ENCODE results near the gene WDR77. TPM values are rescaled to one million over a fixed set of nuclear protein-coding genes. Genes with fewer than 3 reads are reported as not detected.

WDR77 gene
- total and polyA plus RNA-seq, 4 donors: 20.1 to 47.5 (median 34.2) TPM

DNA sequence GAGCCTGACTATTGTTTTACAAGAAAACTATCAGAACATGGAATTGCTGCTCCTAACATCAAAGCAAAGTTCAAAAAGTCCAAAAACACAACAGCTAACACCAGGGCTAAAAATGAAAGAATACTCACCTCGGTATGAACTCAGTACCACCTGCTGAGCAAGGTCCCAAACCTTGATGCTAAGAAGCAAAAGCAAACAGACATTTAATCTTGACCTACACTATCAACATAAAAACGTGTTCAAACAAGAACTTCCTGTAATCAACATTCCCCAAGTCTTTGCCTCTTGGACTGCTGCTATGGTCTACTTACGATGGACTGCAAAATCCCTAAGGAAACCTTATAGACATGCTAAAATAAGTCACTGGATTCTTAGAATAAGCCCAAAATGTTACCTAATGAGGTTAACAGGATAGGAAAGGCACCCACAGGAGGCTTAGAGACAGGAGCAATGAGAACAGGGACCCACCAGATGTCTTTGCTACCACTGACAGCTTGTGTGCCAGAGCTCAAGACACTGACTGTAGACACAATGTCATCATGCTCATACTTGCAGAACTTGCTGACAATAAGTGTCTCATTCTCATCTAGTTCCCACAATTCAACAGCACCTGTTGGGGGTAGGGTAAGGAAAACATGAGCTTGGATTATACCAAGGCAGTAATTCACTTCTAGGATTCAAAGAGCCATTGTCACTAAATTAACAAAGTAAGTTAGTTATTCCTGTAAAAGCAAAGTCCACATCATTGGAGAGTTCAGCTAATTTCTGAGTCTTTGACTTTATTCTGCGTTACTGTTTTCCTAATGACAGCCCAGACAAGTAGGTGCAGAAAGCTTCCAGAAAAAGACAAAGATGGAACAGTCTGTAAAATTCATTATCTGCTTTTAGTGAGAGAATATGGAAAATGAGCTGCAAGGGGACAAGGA lies 1.8 kb downstream of the WDR77 start:
- 91% methylated on average over 4 of the region's 4 CpGs for WGBS (ENCODE audit: insufficient coverage)
- Histone ChIP-seq H3K9me3 (ENCODE audit: control insufficient read depth, insufficient read depth, low read length) (no peaks in the 10 kb centered on the region), H3K27ac (ENCODE audit: low read depth, low read length) (no peak overlapping the region), H3K27me3 (ENCODE audit: control insufficient read depth, insufficient read depth, low read length) (no peaks in the 10 kb centered on the region), H3K36me3 (ENCODE audit: control insufficient read depth, insufficient read depth, low read length) (peaks cover 20% of the 10 kb centered on the region), H3K4me1 (ENCODE audit: control insufficient read depth, insufficient read depth, low read length) (peaks cover 10% of the 10 kb centered on the region), H3K4me3 (ENCODE audit: low read depth, low read length) (no peak overlapping the region)
- DNase-seq (ENCODE audit: low read depth in 4 of 6, low spot score in 6 of 6): no peak

DNA sequence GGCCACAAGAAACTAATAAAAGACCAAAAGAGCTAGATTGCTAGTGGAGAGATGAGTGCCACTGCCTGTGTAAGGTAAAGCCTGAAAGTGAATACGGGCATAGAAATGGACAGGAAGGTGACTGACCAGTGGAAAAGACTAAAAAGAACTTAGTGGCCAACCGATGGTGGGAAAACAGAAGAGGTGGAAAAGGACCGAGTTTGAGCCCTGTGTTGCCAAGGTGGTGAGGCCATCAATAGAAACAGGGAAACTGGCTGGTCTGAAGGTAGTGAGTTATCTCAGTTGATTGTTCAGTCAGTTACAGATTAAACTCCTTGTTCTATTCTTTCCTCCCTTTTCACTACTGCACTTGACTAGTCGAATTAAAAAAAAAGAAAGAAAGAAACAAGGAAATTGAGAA lies 2.5 kb downstream of the WDR77 start:
- Histone ChIP-seq H3K27ac (ENCODE audit: low read depth, low read length) (no peak overlapping the region), H3K36me3 (ENCODE audit: control insufficient read depth, insufficient read depth, low read length) (peaks cover 27% of the 10 kb centered on the region), H3K4me1 (ENCODE audit: control insufficient read depth, insufficient read depth, low read length) (peaks cover 7% of the 10 kb centered on the region), H3K27me3 (ENCODE audit: control insufficient read depth, insufficient read depth, low read length) (no peaks in the 10 kb centered on the region), H3K9me3 (ENCODE audit: control insufficient read depth, insufficient read depth, low read length) (no peaks in the 10 kb centered on the region), H3K4me3 (ENCODE audit: low read depth, low read length) (no peak overlapping the region)
- 89% methylated on average over 2 of the region's 4 CpGs for WGBS (ENCODE audit: insufficient coverage)
- no peak for DNase-seq (ENCODE audit: low read depth in 4 of 6, low spot score in 6 of 6)

DNA sequence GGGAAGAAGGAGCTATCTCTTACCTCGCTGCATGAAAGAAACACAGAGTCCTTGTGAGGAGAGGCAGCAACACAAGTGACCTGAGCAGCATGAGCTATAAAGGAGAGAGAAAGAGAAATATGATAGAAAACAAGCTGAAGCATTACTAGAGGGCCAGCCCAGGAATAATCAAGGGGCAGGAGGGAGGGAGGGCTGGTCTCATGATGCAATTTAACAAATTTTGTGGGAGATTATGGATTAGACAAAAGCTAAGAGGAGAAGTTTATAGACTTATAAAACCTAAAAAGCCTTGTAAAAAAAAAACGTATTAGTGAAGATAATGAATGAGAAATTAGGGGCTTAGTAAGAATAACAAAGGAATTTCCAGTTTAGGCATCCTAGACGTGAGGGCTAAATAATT lies 5.0 kb downstream of the WDR77 start:
- H3K4me3 ChIP-seq (ENCODE audit: low read depth, low read length): no peak overlapping the region
- DNase-seq (ENCODE audit: low read depth in 4 of 6, low spot score in 6 of 6): no peak
- H3K27ac ChIP-seq (ENCODE audit: low read depth, low read length): no peak overlapping the region
- H3K36me3 ChIP-seq (ENCODE audit: control insufficient read depth, insufficient read depth, low read length): peaks cover 46% of the 10 kb centered on the region
- no peaks in the 10 kb centered on the region for H3K27me3 ChIP-seq (ENCODE audit: control insufficient read depth, insufficient read depth, low read length)
- H3K9me3 ChIP-seq (ENCODE audit: control insufficient read depth, insufficient read depth, low read length): no peaks in the 10 kb centered on the region
- peaks cover 3% of the 10 kb centered on the region for H3K4me1 ChIP-seq (ENCODE audit: control insufficient read depth, insufficient read depth, low read length)
- 100% methylated on average over 1 of the region's 3 CpGs for WGBS (ENCODE audit: insufficient coverage)

DNA sequence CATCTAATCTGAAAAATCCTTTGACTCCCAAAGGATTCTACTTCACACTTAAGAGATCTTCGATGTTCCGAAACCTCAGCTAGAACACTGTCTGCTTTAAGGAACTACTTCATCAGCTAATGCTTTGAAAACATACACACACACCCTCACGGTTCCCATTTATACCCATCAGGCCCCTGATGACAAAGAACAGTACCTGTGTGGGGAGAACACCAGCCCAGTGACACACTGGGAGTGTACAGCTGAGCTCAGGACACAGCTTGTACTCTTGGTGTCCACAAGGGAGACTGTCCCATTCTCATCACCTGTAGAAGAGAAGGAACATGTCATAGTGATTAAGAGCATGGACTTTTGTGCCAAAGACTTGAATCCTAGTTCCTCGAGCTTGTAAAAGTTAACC lies 6.6 kb downstream of the WDR77 start:
- Histone ChIP-seq H3K36me3 (ENCODE audit: control insufficient read depth, insufficient read depth, low read length) (peaks cover 46% of the 10 kb centered on the region), H3K27ac (ENCODE audit: low read depth, low read length) (no peak overlapping the region), H3K4me3 (ENCODE audit: low read depth, low read length) (no peak overlapping the region), H3K4me1 (ENCODE audit: control insufficient read depth, insufficient read depth, low read length) (no peaks in the 10 kb centered on the region), H3K9me3 (ENCODE audit: control insufficient read depth, insufficient read depth, low read length) (no peaks in the 10 kb centered on the region), H3K27me3 (ENCODE audit: control insufficient read depth, insufficient read depth, low read length) (no peaks in the 10 kb centered on the region)
- DNase-seq (ENCODE audit: low read depth in 4 of 6, low spot score in 6 of 6): no peak
- WGBS (ENCODE audit: insufficient coverage): 100% methylated on average over 2 of the region's 4 CpGs

DNA sequence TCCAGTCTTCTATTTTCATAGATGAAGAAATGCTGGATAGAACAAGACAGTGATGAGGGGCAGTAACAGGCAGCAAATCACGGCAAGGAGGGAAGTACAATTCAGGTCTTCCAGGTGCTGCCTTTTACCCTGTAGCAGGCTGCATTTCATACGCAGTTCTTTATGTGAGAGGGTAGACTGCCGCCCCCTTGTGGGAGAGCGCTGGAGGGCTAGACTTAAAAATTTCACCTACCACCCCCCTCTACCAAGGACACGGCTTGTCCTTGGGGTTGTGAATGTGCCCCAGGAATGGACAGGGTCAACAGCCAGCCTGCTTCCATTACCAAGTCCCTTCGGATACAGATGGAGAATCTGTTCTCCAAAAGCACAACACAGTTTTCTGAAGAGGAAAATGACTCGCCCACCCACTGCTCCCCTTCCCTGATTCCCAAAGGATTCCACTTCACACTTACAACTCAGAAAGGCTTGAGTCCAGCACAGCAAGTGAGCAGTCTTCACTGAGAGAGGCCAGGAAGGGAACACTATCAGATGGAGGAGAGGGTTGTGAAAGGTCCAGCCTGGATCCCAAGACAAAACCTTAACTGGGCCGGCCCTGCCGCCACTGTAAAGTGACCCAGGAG lies 7.4 kb downstream of the WDR77 start:
- peaks cover 46% of the 10 kb centered on the region for H3K36me3 ChIP-seq (ENCODE audit: control insufficient read depth, insufficient read depth, low read length)
- no peak overlapping the region for H3K27ac ChIP-seq (ENCODE audit: low read depth, low read length)
- WGBS (ENCODE audit: insufficient coverage): 77% methylated on average over 6 of the region's 9 CpGs

DNA sequence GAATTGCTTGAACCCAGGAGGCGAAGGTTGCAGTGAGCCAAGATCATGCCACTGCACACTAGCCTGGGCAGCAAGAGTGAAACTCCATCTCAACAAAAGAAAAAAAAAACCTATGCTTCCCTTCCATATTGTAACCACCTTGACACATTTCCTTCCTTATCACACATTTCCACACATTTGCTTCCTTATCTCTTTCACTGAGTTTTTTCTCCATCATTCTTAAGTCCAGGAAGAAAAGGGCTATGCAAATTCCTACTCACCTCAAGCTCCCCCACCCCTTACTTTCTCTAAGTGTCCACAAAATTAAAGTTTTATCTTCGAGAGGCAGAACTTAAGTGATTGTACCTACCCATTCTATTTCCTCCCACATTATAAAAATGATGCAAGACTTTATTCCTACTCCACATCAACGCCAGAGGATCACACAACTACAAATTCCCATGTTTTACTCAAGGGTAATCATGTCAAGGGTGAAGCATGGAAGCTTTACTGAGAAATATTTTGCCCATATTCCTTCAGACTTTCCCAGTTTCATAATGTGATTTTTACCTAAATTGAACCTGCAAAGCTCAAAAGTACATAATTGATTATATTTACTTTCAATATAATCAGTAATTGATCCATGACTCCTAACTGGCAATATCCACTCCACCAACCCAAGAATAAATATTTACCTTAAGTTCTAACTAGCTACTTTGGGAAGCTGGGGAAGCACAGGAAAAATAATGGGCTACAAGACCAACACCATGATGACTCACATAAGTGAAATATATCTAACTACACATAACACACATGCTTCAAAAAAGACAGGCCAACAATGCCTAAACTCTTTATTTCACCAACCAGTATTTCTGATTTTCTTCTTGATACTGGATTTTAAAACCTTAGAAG lies 9.3 kb downstream of the WDR77 start:
- Histone ChIP-seq H3K27ac (ENCODE audit: low read depth, low read length) (no peak overlapping the region), H3K4me3 (ENCODE audit: low read depth, low read length) (no peak overlapping the region), H3K27me3 (ENCODE audit: control insufficient read depth, insufficient read depth, low read length) (no peaks in the 10 kb centered on the region), H3K9me3 (ENCODE audit: control insufficient read depth, insufficient read depth, low read length) (no peaks in the 10 kb centered on the region), H3K36me3 (ENCODE audit: control insufficient read depth, insufficient read depth, low read length) (peaks cover 39% of the 10 kb centered on the region), H3K4me1 (ENCODE audit: control insufficient read depth, insufficient read depth, low read length) (no peaks in the 10 kb centered on the region)
- no peak for DNase-seq (ENCODE audit: low read depth in 4 of 6, low spot score in 6 of 6)
- WGBS (ENCODE audit: insufficient coverage): 100% methylated on average over 2 of the region's 3 CpGs

More for the DNA sequence above, 7.4 kb downstream of the WDR77 start:
- no peaks in the 10 kb centered on the region for H3K9me3 ChIP-seq (ENCODE audit: control insufficient read depth, insufficient read depth, low read length)
- H3K27me3 ChIP-seq (ENCODE audit: control insufficient read depth, insufficient read depth, low read length): no peaks in the 10 kb centered on the region
- no peaks in the 10 kb centered on the region for H3K4me1 ChIP-seq (ENCODE audit: control insufficient read depth, insufficient read depth, low read length)
- peak in 2 of 6 donors; percentile 4 to 11 for DNase-seq (ENCODE audit: low read depth in 4 of 6, low spot score in 6 of 6)
- H3K4me3 ChIP-seq (ENCODE audit: low read depth, low read length): no peak overlapping the region

DNA sequence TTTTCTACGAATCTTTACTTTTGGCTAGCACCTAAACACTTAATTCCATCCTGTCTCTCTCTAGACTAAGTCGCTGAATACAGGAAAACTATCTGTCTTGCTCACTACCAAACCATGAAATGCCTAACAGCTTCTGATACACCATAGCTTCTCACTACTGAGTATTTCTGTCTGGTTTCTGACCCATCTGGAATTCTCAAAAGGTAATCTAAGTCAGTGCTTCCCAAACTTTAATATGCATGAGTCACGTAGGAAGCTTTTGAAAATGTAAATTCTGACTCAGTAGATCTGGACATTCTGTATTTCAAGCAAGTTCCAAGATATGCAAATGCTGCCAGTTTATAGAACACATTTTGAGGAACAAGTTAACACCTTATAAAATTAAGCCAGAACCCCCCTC lies 12.3 kb downstream of the WDR77 start:
- Histone ChIP-seq H3K27me3 (ENCODE audit: control insufficient read depth, insufficient read depth, low read length) (no peaks in the 10 kb centered on the region), H3K27ac (ENCODE audit: low read depth, low read length) (no peak overlapping the region), H3K4me1 (ENCODE audit: control insufficient read depth, insufficient read depth, low read length) (no peaks in the 10 kb centered on the region), H3K4me3 (ENCODE audit: low read depth, low read length) (no peak overlapping the region), H3K36me3 (ENCODE audit: control insufficient read depth, insufficient read depth, low read length) (peaks cover 20% of the 10 kb centered on the region), H3K9me3 (ENCODE audit: control insufficient read depth, insufficient read depth, low read length) (no peaks in the 10 kb centered on the region)
- no peak for DNase-seq (ENCODE audit: low read depth in 4 of 6, low spot score in 6 of 6)
- WGBS (ENCODE audit: insufficient coverage): 50% methylated on average over 2 of the region's 3 CpGs

DNA sequence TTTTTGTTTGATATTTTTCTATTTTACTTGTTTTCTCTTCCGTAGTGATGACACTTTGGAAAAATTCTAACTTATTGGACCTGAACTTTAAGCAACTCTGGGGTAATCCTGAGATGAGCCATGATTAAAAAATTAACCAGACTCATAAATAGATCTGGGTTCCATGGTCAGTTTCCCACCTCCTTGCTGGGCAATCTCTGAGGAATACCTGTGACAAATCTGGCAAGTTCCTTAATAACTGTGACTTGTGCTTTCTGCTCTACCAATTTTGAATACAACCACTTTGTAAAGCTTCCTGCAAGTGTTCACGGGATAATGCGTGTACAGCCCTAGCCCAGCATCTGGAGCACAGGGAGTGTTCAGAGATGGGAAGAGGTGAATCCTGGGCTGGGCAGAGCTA lies 24.8 kb downstream of the WDR77 start:
- Histone ChIP-seq H3K4me3 (ENCODE audit: low read depth, low read length) (no peak overlapping the region), H3K36me3 (ENCODE audit: control insufficient read depth, insufficient read depth, low read length) (no peaks in the 10 kb centered on the region), H3K27me3 (ENCODE audit: control insufficient read depth, insufficient read depth, low read length) (no peaks in the 10 kb centered on the region), H3K4me1 (ENCODE audit: control insufficient read depth, insufficient read depth, low read length) (no peaks in the 10 kb centered on the region), H3K9me3 (ENCODE audit: control insufficient read depth, insufficient read depth, low read length) (no peaks in the 10 kb centered on the region), H3K27ac (ENCODE audit: low read depth, low read length) (no peak overlapping the region)
- WGBS (ENCODE audit: insufficient coverage): no CpG with 5 or more reads among the region's 3 CpGs
- no peak for DNase-seq (ENCODE audit: low read depth in 4 of 6, low spot score in 6 of 6)

DNA sequence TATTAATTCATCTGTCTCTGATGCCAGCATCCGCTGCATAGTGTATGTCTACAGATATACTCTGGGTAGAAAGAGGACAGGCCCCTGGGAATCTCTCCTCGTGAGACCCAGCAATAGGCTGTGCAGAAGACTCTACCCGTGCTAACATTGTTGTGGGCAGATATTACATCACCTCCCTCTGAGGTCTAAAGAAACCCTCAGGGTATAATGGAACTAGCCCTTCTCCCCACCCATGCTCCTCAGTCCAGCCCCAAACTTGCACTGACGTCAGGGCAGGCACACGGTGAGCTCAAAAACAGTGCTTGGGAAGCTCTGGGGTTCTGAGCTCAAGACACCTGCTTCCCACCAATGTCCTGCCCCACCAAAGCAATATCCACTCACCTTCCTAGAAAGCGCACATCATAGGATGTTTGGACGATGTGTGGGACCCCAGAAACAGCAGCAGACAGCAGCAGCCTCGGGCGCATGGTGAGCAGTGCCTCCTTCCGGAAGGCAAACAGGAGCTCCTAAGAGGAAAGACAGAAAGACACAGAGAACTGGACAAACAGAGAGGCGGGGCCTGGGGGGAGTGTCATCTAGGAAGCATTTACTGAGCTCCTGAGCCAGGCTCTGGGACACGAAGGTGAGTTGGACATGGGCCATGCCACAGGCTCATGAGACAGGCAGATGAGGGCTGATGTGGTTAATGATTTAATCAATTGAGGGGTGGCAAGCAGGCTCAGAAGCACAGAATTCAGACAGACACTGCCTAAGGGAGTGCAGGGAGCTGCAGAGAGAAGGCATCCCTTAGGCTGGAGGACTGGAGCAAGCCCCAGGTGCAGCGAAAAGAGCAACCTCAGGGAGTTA lies 26.3 kb downstream of the WDR77 start:
- DNase-seq (ENCODE audit: low read depth in 4 of 6, low spot score in 6 of 6): no peak
- H3K4me3 ChIP-seq (ENCODE audit: low read depth, low read length): no peak overlapping the region
- no peaks in the 10 kb centered on the region for H3K4me1 ChIP-seq (ENCODE audit: control insufficient read depth, insufficient read depth, low read length)
- WGBS (ENCODE audit: insufficient coverage): 82% methylated on average over 13 of the region's 13 CpGs
- no peak overlapping the region for H3K27ac ChIP-seq (ENCODE audit: low read depth, low read length)
- no peaks in the 10 kb centered on the region for H3K36me3 ChIP-seq (ENCODE audit: control insufficient read depth, insufficient read depth, low read length)
- H3K27me3 ChIP-seq (ENCODE audit: control insufficient read depth, insufficient read depth, low read length): no peaks in the 10 kb centered on the region
- no peaks in the 10 kb centered on the region for H3K9me3 ChIP-seq (ENCODE audit: control insufficient read depth, insufficient read depth, low read length)
